Kidney (tissue), 14 donors: ENCODE results near the gene RNF125. TPM values are rescaled to one million over a fixed set of nuclear protein-coding genes. Genes with fewer than 3 reads are reported as not detected.

Experiments
- DNase-seq, 5 donors: peaks; one replicate each; pipeline ENCODE4 v3.0.0-alpha.2; 2013 to 2020
- FAIRE-seq: peaks from 2 replicates; lab custom pipeline; 2012; peaks lifted over from hg19 to GRCh38; lab: Jason Lieb, UNC
- H3K27ac ChIP-seq, 2 donors: one replicate each; pipeline ENCODE4 v1.7.0; 2013; ENCODE audit warnings: low read depth in 2 of 2, low read length in 2 of 2, inconsistent platforms in 1 of 2
- H3K27me3 ChIP-seq: one replicate; pipeline ENCODE4 v1.7.1; 2013; ENCODE audit warnings: low read length, inconsistent platforms; ENCODE audit not compliant: control insufficient read depth, insufficient read depth
- H3K36me3 ChIP-seq, 3 donors: one replicate each; pipeline versions ENCODE4 v1.7.0 to v1.7.1; 2013; ENCODE audit warnings: low read length in 3 of 3, control low read depth in 1 of 3, inconsistent platforms in 1 of 3; ENCODE audit not compliant: insufficient read depth in 3 of 3, control insufficient read depth in 2 of 3
- H3K4me1 ChIP-seq, 3 donors: one replicate each; pipeline versions ENCODE4 v1.7.0 to v1.7.1; 2013; ENCODE audit warnings: low read length in 3 of 3, inconsistent platforms in 1 of 3, low read depth in 1 of 3; ENCODE audit not compliant: control insufficient read depth in 2 of 3, insufficient read depth in 2 of 3
- H3K4me3 ChIP-seq, 3 donors: one replicate each; pipeline versions ENCODE4 v1.7.0 to v1.8.1; 2013; ENCODE audit warnings: low read length in 3 of 3, control low read depth in 1 of 3, inconsistent platforms in 1 of 3
- H3K9ac ChIP-seq, 3 donors: one replicate each; pipeline versions ENCODE4 v1.7.0 to v1.7.1; 2013; ENCODE audit warnings: low read length in 3 of 3, control low read depth in 1 of 3, inconsistent platforms in 1 of 3
- H3K9me3 ChIP-seq, 3 donors: one replicate each; pipeline versions ENCODE4 v1.7.0 to v1.7.1; 2013; ENCODE audit warnings: low read length in 3 of 3, control low read depth in 1 of 3, inconsistent platforms in 1 of 3; ENCODE audit not compliant: control insufficient read depth in 2 of 3, insufficient read depth in 1 of 3
- CTCF ChIP-seq: IDR thresholded peaks from 3 replicates; pipeline ENCODE4 v1.5.1; 2012; ENCODE audit warnings: mild to moderate bottlenecking, moderate library complexity, borderline replicate concordance; ENCODE audit not compliant: insufficient read depth; ENCODE audit errors: extremely low read depth
- intact Hi-C: fragments of 100-400 bp; cut with DNase I; formaldehyde crosslinking; loops from one replicate; pipeline ENCODE4 v1.11.1; 2022
- polyA plus RNA-seq: library from polyadenylated mRNA; stranded (reverse); fragments of 350-450 nt; fragmentation: Illumina TruSeq; extraction: RNeasy Lipid Tissue Mini Kit (QIAGEN cat#74804); gene quantifications from one replicate; pipeline ENCODE4 v1.2.3, GENCODE V29; 2014; ENCODE audit warnings: low read depth, low replicate concordance; ENCODE audit not compliant: insufficient read depth
- total RNA-seq: library from RNA; stranded (reverse); fragmentation: NEBNext Ultra II Directional; extraction: Animal tissue kit (Norgen Biotek cat#: 25700); gene quantifications from one replicate; pipeline ENCODE4 v1.2.1, GENCODE V29; 2021
- donor health status: control.
- donor health status: control.
- donor health status: control.
- donor health status: control.
- donor health status: control.
- donor health status: DM: yes; HTN: yes; CAD: no.
- donor health status: Normal renal cell carcinoma (clear cell type).

RNF125 gene
- total and polyA plus RNA-seq, 2 donors from 2014 or later, result 0.62 to 6.0 TPM

GRCh38 chr18:32021756-32022564 lies 3.3 kb downstream of the RNF125 start:
- intact Hi-C loops, result no loop called here
- Histone ChIP-seq H3K4me1 (peaks cover 0 to 8% (median 0%) of the 10 kb centered on the region in 3 donors), H3K9me3 (no peaks in the 10 kb centered on the region), H3K36me3 (no peaks in the 10 kb centered on the region), H3K4me3 (no peak overlapping the region), H3K27ac (no peak overlapping the region), H3K9ac (no peak overlapping the region), H3K27me3 (no peaks in the 10 kb centered on the region)
- TF ChIP-seq CTCF, result no peak
- FAIRE-seq, result no peak
- DNase-seq, result no peak

DNA sequence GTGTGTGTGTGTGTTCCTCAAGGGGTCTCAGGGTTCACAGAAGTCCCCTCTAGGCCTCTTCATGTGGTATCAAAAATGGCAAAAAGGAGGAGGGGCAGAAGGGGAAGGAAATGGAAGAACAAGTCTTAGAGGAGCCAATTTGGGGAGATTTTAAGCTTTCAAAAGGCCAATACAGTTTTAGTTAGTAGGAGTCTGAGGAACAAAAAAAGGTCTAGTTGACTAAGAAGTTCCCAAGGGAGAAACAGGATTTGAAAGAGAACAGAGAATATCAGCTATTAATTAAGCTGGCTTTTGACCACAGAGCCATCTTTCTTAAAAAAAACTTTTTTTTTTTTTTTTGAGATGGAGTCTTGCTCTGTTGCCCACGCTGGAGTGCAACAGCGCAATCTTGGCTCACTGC lies 7.1 kb downstream of the RNF125 start:
- Histone ChIP-seq H3K27ac (no peak overlapping the region), H3K9me3 (no peaks in the 10 kb centered on the region), H3K36me3 (no peaks in the 10 kb centered on the region), H3K4me1 (no peaks in the 10 kb centered on the region), H3K9ac (no peak overlapping the region), H3K4me3 (no peak overlapping the region), H3K27me3 (no peaks in the 10 kb centered on the region)
- intact Hi-C loops, result no loop called here
- DNase-seq (no peak), FAIRE-seq (no peak)
- no peak for TF ChIP-seq CTCF

DNA sequence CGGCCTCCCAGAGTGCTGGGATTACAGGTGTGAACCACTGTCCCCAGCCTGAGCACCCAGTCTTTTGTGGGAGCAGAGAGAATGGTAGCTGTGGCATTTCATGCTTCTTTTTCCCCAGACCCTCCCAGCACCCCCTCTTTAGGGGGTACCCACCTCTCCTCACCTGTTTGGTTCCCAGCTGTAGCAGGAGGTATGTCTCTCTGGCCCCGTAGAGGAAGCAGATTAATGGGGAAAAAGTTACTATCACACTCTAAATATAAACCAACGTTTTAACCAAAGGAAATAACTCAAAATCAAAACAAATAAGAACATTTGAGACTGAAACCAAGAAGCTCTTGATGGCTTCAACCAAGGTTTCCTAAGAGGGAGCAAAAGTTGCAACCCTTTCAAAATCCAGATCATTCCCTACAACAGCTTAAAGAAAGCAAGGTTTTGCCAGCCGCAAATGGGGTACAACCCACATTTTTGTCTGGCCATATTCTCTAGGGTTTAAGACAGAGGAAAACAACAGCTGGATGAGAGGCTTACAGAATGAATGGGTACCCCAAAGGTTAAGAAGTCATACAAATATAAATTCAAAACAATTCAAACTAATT lies 8.0 kb downstream of the RNF125 start:
- no peak overlapping the region for H3K4me3 ChIP-seq
- H3K36me3 ChIP-seq, result no peaks in the 10 kb centered on the region
- TF ChIP-seq CTCF, result no peak
- intact Hi-C loops, result no loop called here
- no peak overlapping the region for H3K27ac ChIP-seq
- no peak for DNase-seq
- no peaks in the 10 kb centered on the region for H3K9me3 ChIP-seq
- no peaks in the 10 kb centered on the region for H3K4me1 ChIP-seq
- FAIRE-seq, result no peak
- H3K9ac ChIP-seq, result no peak overlapping the region
- no peaks in the 10 kb centered on the region for H3K27me3 ChIP-seq
